SIG-M5 treated with dmso at 0.1 percent for 504 hours (cell line): Measurements from ENCODE around the gene EMC6.
"Not testable (repeated sequence)": the region's sequence is repeated elsewhere in the genome, so short reads cannot be mapped to it uniquely, and the experiment has no call there.

Source experiments
- DNase-seq: peaks from one replicate; lab custom pipeline; 2025; ENCODE audit not compliant: unreplicated experiment; lab: John Stamatoyannopoulos, UW

EMC6 gene

GRCh38 chr17:3679531-3680126 is 11.0 kb downstream of the EMC6 start:
- no peak for DNase-seq

GRCh38 chr17:3681057-3681456 is 12.4 kb downstream of the EMC6 start:
- no peak for DNase-seq

- DNase-seq, result no peak
Observed at GRCh38 chr17:3681565-3681964, 13.0 kb downstream of the EMC6 start.

- no peak for DNase-seq
Observed at GRCh38 chr17:3682033-3682432, 13.4 kb downstream of the EMC6 start.

- DNase-seq, result peak; percentile 43
Observed at GRCh38 chr17:3683054-3683511, 14.5 kb downstream of the EMC6 start.

- DNase-seq, result no peak
Observed at GRCh38 chr17:3685174-3685573, 16.6 kb downstream of the EMC6 start.

- DNase-seq, result no peak
Observed at GRCh38 chr17:3688027-3688553, 19.5 kb downstream of the EMC6 start.

GRCh38 chr17:3688852-3689261 is 20.2 kb downstream of the EMC6 start:
- no peak for DNase-seq

- DNase-seq, result no peak
Observed at GRCh38 chr17:3689262-3690093, 20.9 kb downstream of the EMC6 start.

GRCh38 chr17:3690094-3690715 is 21.6 kb downstream of the EMC6 start:
- no peak for DNase-seq

- no peak for DNase-seq
Observed at GRCh38 chr17:3691617-3692067, 23.0 kb downstream of the EMC6 start.

- no peak for DNase-seq
Observed at GRCh38 chr17:3692346-3692745, 23.7 kb downstream of the EMC6 start.

GRCh38 chr17:3693141-3693540 is 24.5 kb downstream of the EMC6 start:
- DNase-seq, result no peak

GRCh38 chr17:3693829-3694231 is 25.2 kb downstream of the EMC6 start:
- DNase-seq, result no peak

GRCh38 chr17:3695129-3695722 is 26.6 kb downstream of the EMC6 start:
- no peak for DNase-seq

GRCh38 chr17:3695723-3696411 is 27.3 kb downstream of the EMC6 start, which contains the start of gene P2RX5:
TSS of gene P2RX5 (minus strand) at chr17:3696155. CDS start at chr17:3696005, 150 bp downstream.
- peak; percentile 25 for DNase-seq

- no peak for DNase-seq
Observed at GRCh38 chr17:3697103-3697476, 28.5 kb downstream of the EMC6 start.

- DNase-seq, result no peak
Observed at GRCh38 chr17:3698139-3698538, 29.5 kb downstream of the EMC6 start.

- DNase-seq, result no peak
Observed at GRCh38 chr17:3699951-3700350, 31.3 kb downstream of the EMC6 start.

GRCh38 chr17:3702041-3702539 is 33.5 kb downstream of the EMC6 start:
- DNase-seq, result not testable (repeated sequence)
